ENCODE measurements around the gene TIMM50. TPM values are rescaled to one million over a fixed set of nuclear protein-coding genes. Genes with fewer than 3 reads are reported as not detected.
A peak's percentile ranks its signal among the peaks of the same experiment; 100 is the strongest.

TIMM50 gene
- total RNA-seq, 3 donors from 2014 or later, result 52.6 to 57.9 (median 57.7) TPM

- TF ChIP-seq CTCF (IDR thresholded peaks at IDR 0.05), result peak; percentile 10
- intact Hi-C loops (cut with DNase I, micrococcal nuclease), result no loop called here
- H3K4me3 ChIP-seq, result peak within 1 kb of the TSS; percentile 66
- peak; percentile 100 for ATAC-seq
- peaks cover 5% of the 10 kb centered on the region for H3K36me3 ChIP-seq (ENCODE audit: low read depth)
- peak; percentile 98 to 100 (median 99) for DNase-seq
- peaks cover 24% of the 10 kb centered on the region for H3K4me1 ChIP-seq (ENCODE audit: low read depth)
- H3K9me3 ChIP-seq, result no peaks in the 10 kb centered on the region
Observed at GRCh38 chr19:39435499-39436349, 44.9 kb upstream of the TIMM50 start, which contains the start of gene RPS16. TSS of gene RPS16 (minus strand) at chr19:39435949. CDS start at chr19:39435895, 54 bp downstream.

GRCh38 chr19:39436350-39436716 lies 44.3 kb upstream of the TIMM50 start:
- peak overlapping the region; percentile 66 for H3K4me3 ChIP-seq
- peaks cover 5% of the 10 kb centered on the region for H3K36me3 ChIP-seq (ENCODE audit: low read depth)
- H3K4me1 ChIP-seq (ENCODE audit: low read depth), result peaks cover 21% of the 10 kb centered on the region
- ATAC-seq (no peak), DNase-seq (no peak)
- intact Hi-C loops (cut with DNase I, micrococcal nuclease), result no loop called here
- H3K9me3 ChIP-seq, result no peaks in the 10 kb centered on the region
- no peak for TF ChIP-seq CTCF (IDR thresholded peaks at IDR 0.05)

- no peaks in the 10 kb centered on the region for H3K9me3 ChIP-seq
- ATAC-seq, result no peak
- no peak overlapping the region for H3K4me3 ChIP-seq
- peaks cover 21% of the 10 kb centered on the region for H3K4me1 ChIP-seq (ENCODE audit: low read depth)
- intact Hi-C loops (cut with DNase I, micrococcal nuclease), result no loop called here
- DNase-seq, result no peak
- TF ChIP-seq CTCF (IDR thresholded peaks at IDR 0.05), result no peak
- peaks cover 2% of the 10 kb centered on the region for H3K36me3 ChIP-seq (ENCODE audit: low read depth)
Observed at GRCh38 chr19:39438270-39438934, 42.2 kb upstream of the TIMM50 start.

- no peak for TF ChIP-seq CTCF (IDR thresholded peaks at IDR 0.05)
- peaks cover 12% of the 10 kb centered on the region for H3K4me1 ChIP-seq (ENCODE audit: low read depth)
- intact Hi-C loops (cut with DNase I, micrococcal nuclease), result no loop called here
- no peaks in the 10 kb centered on the region for H3K36me3 ChIP-seq (ENCODE audit: low read depth)
- peak overlapping the region; percentile 72 for H3K4me3 ChIP-seq
- ATAC-seq, result no peak
- H3K9me3 ChIP-seq, result no peaks in the 10 kb centered on the region
- DNase-seq, result peak in 1 of 3 donors; percentile 29
Observed at GRCh38 chr19:39444598-39445195, 35.9 kb upstream of the TIMM50 start.

- H3K4me3 ChIP-seq, result peak within 1 kb of the TSS; percentile 72
- intact Hi-C loops (cut with DNase I, micrococcal nuclease), result no loop called here
- H3K4me1 ChIP-seq (ENCODE audit: low read depth), result peaks cover 12% of the 10 kb centered on the region
- DNase-seq, result peak; percentile 97 to 99 (median 98)
- TF ChIP-seq CTCF (IDR thresholded peaks at IDR 0.05), result no peak
- no peaks in the 10 kb centered on the region for H3K36me3 ChIP-seq (ENCODE audit: low read depth)
- peak; percentile 99 for ATAC-seq
- H3K9me3 ChIP-seq, result no peaks in the 10 kb centered on the region
Observed at GRCh38 chr19:39445196-39446111, 35.2 kb upstream of the TIMM50 start, which contains the start of gene SUPT5H. TSS of gene SUPT5H (plus strand) at chr19:39445582. CDS start at chr19:39445891, 309 bp downstream.
